K562 (cell line): Measurements from ENCODE around the gene CYFIP2. TPM values are rescaled to one million over a fixed set of nuclear protein-coding genes. Genes with fewer than 3 reads are reported as not detected.

Experiments used
- ATAC-seq: fragments of 200-7000 bp; cut with Tn5 transposase; 3 replicates; pipeline ENCODE4 v1.9.1; 2020; ENCODE audit warnings: moderate library complexity
- BruUV-seq: library from RNA; stranded (reverse); fragments of 400-500 nt; replicated peaks from 2 replicates; lab custom pipeline; 2021; lab: Mats Ljungman, UMichigan
- CTCF ChIA-PET: fragments of 300-600 bp; formaldehyde crosslinking; extraction: SDS; loops from one replicate; lab custom pipeline; 2021; ENCODE audit warnings: low intra/inter-chr PET ratio; lab: Yijun Ruan, JAX
- POLR2A ChIA-PET: fragments of 300-600, 350-650 bp; sonication (Branson Sonifier 250); formaldehyde crosslinking; extraction: SDS; loops from one replicate; lab custom pipeline; 2021; ENCODE audit warnings: antibody characterized with exemption, inconsistent platforms; lab: Yijun Ruan, JAX
- DNase-seq, 4 experiments: peaks; one replicate each; pipeline versions ENCODE4 v3.0.0 to v3.0.0-alpha.2; 2011 to 2018; ENCODE audit warnings: low spot score in 3 of 4, mixed read lengths in 3 of 4; ENCODE audit errors: extremely low read depth in 1 of 4
- FAIRE-seq: peaks from 2 replicates; lab custom pipeline; 2011; peaks lifted over from hg19 to GRCh38; lab: Jason Lieb, UNC
- H2AFZ ChIP-seq: 2 replicates; pipeline ENCODE4 v1.6.0; 2011; ENCODE audit warnings: low read depth, low read length, control low read depth, inconsistent platforms
- H3K27ac ChIP-seq: fragments of 200-600 bp; 3 replicates; pipeline ENCODE4 v1.8.0; 2011; ENCODE audit warnings: low read depth, mild to moderate bottlenecking, control low read depth, inconsistent platforms, low read length, moderate library complexity, mixed read lengths; ENCODE audit errors: extremely low read depth
- H3K27me3 ChIP-seq, 2 experiments: fragments of 300-600 bp in 1 of 2; 2 replicates in 1 of 2; 3 replicates in 1 of 2; pipeline versions ENCODE4 v1.6.0 to v1.8.0; 2011; ENCODE audit warnings: inconsistent platforms in 2 of 2, low read length in 2 of 2, mild to moderate bottlenecking in 1 of 2, mixed read lengths in 1 of 2, moderate library complexity in 1 of 2; ENCODE audit not compliant: control insufficient read depth in 2 of 2, insufficient read depth in 2 of 2
- H3K36me3 ChIP-seq: fragments of 300-600 bp; 3 replicates; pipeline ENCODE4 v1.8.0; 2011; ENCODE audit warnings: mild to moderate bottlenecking, low read length, inconsistent platforms; ENCODE audit not compliant: control insufficient read depth, insufficient read depth
- H3K4me1 ChIP-seq, 2 experiments: fragments of 200-600 bp in 1 of 2; replicated peaks in 1 of 2; 2 replicates in 1 of 2; 3 replicates in 1 of 2; pipeline versions ENCODE4 v1.5.1 to v1.8.0; 2011; ENCODE audit warnings: inconsistent platforms in 2 of 2, low read length in 2 of 2, mild to moderate bottlenecking in 1 of 2, mixed read lengths in 1 of 2, moderate library complexity in 1 of 2; ENCODE audit not compliant: control insufficient read depth in 2 of 2, insufficient read depth in 2 of 2
- H3K4me2 ChIP-seq: 2 replicates; pipeline ENCODE4 v1.6.1; 2011; ENCODE audit warnings: low read length, control low read depth, inconsistent platforms, mixed read lengths; ENCODE audit not compliant: insufficient read depth
- H3K4me3 ChIP-seq: fragments of 200-600 bp; sonication (generic), shearing (Covaris generic); 2 replicates; pipeline ENCODE4 v1.5.1; 2016; ENCODE audit warnings: control low read depth, inconsistent platforms
- H3K79me2 ChIP-seq: fragments of 200-600 bp; 3 replicates; pipeline ENCODE4 v1.8.0; 2011; ENCODE audit warnings: low read length, inconsistent platforms; ENCODE audit not compliant: control insufficient read depth, insufficient read depth
- H3K9ac ChIP-seq, 2 experiments: 2 replicates each; pipeline versions ENCODE4 v1.6.0 to v1.6.1; 2011; ENCODE audit warnings: low read depth in 2 of 2, low read length in 2 of 2, control low read depth in 1 of 2, inconsistent platforms in 1 of 2, mild to moderate bottlenecking in 1 of 2, mixed read lengths in 1 of 2; ENCODE audit not compliant: insufficient read depth in 1 of 2
- H3K9me1 ChIP-seq: one replicate; pipeline ENCODE4 v1.6.0; 2011; ENCODE audit warnings: inconsistent platforms, mild to moderate bottlenecking, low read length, moderate library complexity; ENCODE audit not compliant: control insufficient read depth, insufficient read depth
- H3K9me3 ChIP-seq: replicated peaks from 2 replicates; pipeline ENCODE4 v1.5.1; 2011; ENCODE audit warnings: low read depth, low read length, inconsistent platforms; ENCODE audit not compliant: control insufficient read depth, insufficient read depth
- H4K20me1 ChIP-seq: replicated peaks from 2 replicates; pipeline ENCODE4 v1.6.1; 2011; ENCODE audit warnings: low read length, inconsistent platforms, mixed read lengths; ENCODE audit not compliant: control insufficient read depth, insufficient read depth
- BRD9 ChIP-seq: fragments of 450-650 bp; IDR thresholded peaks from 2 replicates; pipeline ENCODE4 v1.6.1; 2018; ENCODE audit warnings: low read depth; ENCODE audit not compliant: partially characterized antibody
- CCNT2 ChIP-seq: IDR thresholded peaks from 2 replicates; pipeline ENCODE4 v1.6.1; 2011; ENCODE audit warnings: borderline replicate concordance, low read depth, mild to moderate bottlenecking, moderate library complexity, mixed read lengths, low read length; ENCODE audit not compliant: insufficient read length; ENCODE audit errors: extremely low read depth
- HLTF ChIP-seq: fragments of 450-650 bp; IDR thresholded peaks from 2 replicates; pipeline ENCODE4 v1.6.1; 2016
- MEF2D ChIP-seq: conservative IDR thresholded peaks from 2 replicates; pipeline ENCODE4 v1.6.1; 2016; ENCODE audit warnings: low read depth, missing genetic modification characterization, missing compliant biosample characterization
- NR3C1 ChIP-seq: sonication (generic); formaldehyde crosslinking; IDR thresholded peaks from 2 replicates; pipeline ENCODE4 v1.8.1; 2022; ENCODE audit warnings: missing genetic modification reagents
- TAF15 ChIP-seq: fragments of 200-400 bp; formaldehyde crosslinking; IDR thresholded peaks from 2 replicates; pipeline ENCODE4 v1.6.1; 2017; ENCODE audit warnings: mild to moderate bottlenecking, low read depth, low read length, moderate library complexity
- XRCC5 ChIP-seq: fragments of 200-400 bp; formaldehyde crosslinking; IDR thresholded peaks from 2 replicates; pipeline ENCODE4 v1.6.1; 2017; ENCODE audit warnings: low read depth, mild to moderate bottlenecking, low read length
- WGBS: fragments of 100-300 bp; shearing (Covaris generic); methylation state at CpG from one replicate; pipeline ENCODE4 v1.1.6; 2016; ENCODE audit warnings: low coverage, mixed read lengths; ENCODE audit not compliant: insufficient coverage; ENCODE audit errors: missing lambda C conversion rate; 5-methylcytosine and 5-hydroxymethylcytosine counted together
- in situ Hi-C: fragments of 300-500 bp; cut with MboI; formaldehyde crosslinking; loops from 4 replicates; pipeline ENCODE4 v1.15.0; 2018; ENCODE audit warnings: inconsistent platforms, mixed read lengths
- intact Hi-C: fragments of 100-400 bp; cut with micrococcal nuclease; formaldehyde crosslinking; loops from 2 replicates; pipeline ENCODE4 v1.14.2; 2022
- polyA plus RNA-seq, 8 experiments: library from polyadenylated mRNA; depleted of rRNA in 4 of 8; stranded (reverse) in 5 of 8; unstranded in 3 of 8; fragments of >200 nt; fragmentation: Nextera tagmentation in 2 of 8; fragmentation: Illumina TruSeq in 1 of 8; extraction: Ambion mirVana in 2 of 8; extraction: Trizol in 1 of 8; gene quantifications; 2 replicates each; pipeline versions ENCODE4 v1.2.1 to v1.2.3, GENCODE V29; 2011 to 2014; ENCODE audit warnings: inconsistent platforms in 1 of 8, missing spikeins in 1 of 8
- total RNA-seq, 7 experiments: library from RNA; depleted of rRNA in 6 of 7; stranded (reverse); fragments of >200 nt in 6 of 7; fragmentation: Illumina TruSeq in 2 of 7; extraction: Trizol in 2 of 7; gene quantifications; 2 replicates each; pipeline versions ENCODE4 v1.2.1 to v1.2.3, GENCODE V29; 2011 to 2021; ENCODE audit warnings: low replicate concordance in 1 of 7
- TF ChIP-seq, protein P1 (sequence below): fragments of 250-450 bp; sonication (Bioruptor Pico); IDR thresholded peaks from 2 replicates; pipeline ENCODE4 v1.8.0; 2022; ENCODE audit warnings: inconsistent platforms

Gene CYFIP2
- total and polyA plus RNA-seq, 9 of the 15 experiments (the other 6 are each of a cell fraction or from before 2014, with no cell fraction given) = 0.76 to 2.9 (median 1.4) TPM; not detected in 1

DNA sequence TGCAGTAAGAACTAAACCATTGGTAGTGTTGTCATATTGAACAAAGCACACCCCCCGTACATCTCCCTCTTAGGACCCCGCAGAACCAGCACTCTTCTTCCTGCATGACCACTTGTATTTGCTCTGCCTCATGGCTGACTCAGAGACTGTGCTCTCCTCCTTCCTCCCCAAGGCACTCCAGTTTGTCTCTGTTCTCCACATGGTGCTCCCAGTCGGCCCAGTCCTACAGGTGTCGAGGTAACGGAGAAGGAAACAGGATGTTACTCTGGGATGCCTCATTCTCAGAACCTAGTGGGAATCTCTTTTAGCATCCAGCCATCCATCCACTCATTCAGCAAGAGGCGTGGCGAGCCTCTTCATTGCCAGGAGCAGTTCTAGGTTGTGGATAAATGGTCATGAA, 97.1 kb downstream of the CYFIP2 start:
- Histone ChIP-seq H3K4me2 (no peak overlapping the region), H3K27me3 (peaks cover 0 to 12% of the 10 kb centered on the region in 2 experiments; a peak in 1 of 5 replicates), H3K9me3 (no peaks in the 10 kb centered on the region), H3K4me3 (no peak overlapping the region), H3K27ac (no peak overlapping the region), H3K79me2 (no peaks in the 10 kb centered on the region), H2AFZ (no peak overlapping the region), H3K9ac (no peak overlapping the region), H3K36me3 (no peaks in the 10 kb centered on the region), H3K9me1 (no peaks in the 10 kb centered on the region), H4K20me1 (0 out of 2 replicates have a peak, but pooled peaks cover 2% of the 10 kb centered on the region), H3K4me1 (peaks cover 7 to 28% of the 10 kb centered on the region in 2 experiments; a peak in 4 of 5 replicates)
- in situ Hi-C loops = no loop called here
- WGBS = 20% methylated on average over 7 of the region's 7 CpGs
- POLR2A ChIA-PET = interaction anchor here (2.3 kb wide), 1 partner anchor 10 kb away, joined by 6 read pairs; no protein-coding TSS in a partner anchor
- no peak for ATAC-seq
- intact Hi-C loops = loop anchor here (5.0 kb wide), 1 partner anchor 354 kb away; no protein-coding TSS in a partner anchor
- no TSS peak for BruUV-seq
- no peak for FAIRE-seq
- TF ChIP-seq NR3C1 (no peak), XRCC5 (no peak), BRD9 (no peak), CCNT2 (no peak), MEF2D (no peak), TAF15 (no peak), HLTF (no peak)
- TF ChIP-seq, protein P1, sequence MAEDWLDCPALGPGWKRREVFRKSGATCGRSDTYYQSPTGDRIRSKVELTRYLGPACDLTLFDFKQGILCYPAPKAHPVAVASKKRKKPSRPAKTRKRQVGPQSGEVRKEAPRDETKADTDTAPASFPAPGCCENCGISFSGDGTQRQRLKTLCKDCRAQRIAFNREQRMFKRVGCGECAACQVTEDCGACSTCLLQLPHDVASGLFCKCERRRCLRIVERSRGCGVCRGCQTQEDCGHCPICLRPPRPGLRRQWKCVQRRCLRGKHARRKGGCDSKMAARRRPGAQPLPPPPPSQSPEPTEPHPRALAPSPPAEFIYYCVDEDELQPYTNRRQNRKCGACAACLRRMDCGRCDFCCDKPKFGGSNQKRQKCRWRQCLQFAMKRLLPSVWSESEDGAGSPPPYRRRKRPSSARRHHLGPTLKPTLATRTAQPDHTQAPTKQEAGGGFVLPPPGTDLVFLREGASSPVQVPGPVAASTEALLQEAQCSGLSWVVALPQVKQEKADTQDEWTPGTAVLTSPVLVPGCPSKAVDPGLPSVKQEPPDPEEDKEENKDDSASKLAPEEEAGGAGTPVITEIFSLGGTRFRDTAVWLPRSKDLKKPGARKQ (CRISPR knock-in tag) = no peak
- no peak for DNase-seq
- CTCF ChIA-PET = no interaction called here
